Erythroblast (primary cell): ENCODE data around the gene H19.

Experiments
- GATA1 ChIP-seq: IDR thresholded peaks from 2 replicates; pipeline ENCODE4 v1.6.1; 2011; ENCODE audit warnings: low read depth, mild to moderate bottlenecking, control low read depth, low read length, moderate library complexity
- POLR2A ChIP-seq: IDR thresholded peaks from 2 replicates; pipeline ENCODE4 v1.6.1; 2011; ENCODE audit warnings: mild to moderate bottlenecking, low read length

DNA sequence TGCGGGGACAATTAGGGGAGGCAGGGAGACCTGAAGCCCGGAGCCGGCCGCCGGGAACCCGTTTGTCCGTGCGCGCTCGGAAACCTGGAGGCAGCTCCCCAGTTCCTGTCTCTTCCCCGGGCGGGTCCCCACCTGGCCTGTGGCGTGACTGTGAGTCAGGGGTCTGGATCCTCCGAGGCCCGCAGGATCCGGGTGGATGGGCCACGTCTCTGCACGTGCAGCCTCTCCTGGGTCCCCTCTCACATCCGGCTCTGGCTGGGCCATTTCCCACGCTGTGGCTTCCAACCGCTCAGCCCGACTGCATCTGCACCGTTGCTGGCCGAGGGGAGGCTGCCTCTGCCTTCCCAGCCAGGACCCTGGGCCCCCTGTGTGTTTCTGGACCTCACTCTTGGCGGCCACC is 14.8 kb upstream of the H19 start:
- TF ChIP-seq POLR2A (no peak), GATA1 (no peak)
